PC-3 (cell line): ENCODE results near the gene HMCN2. TPM values are rescaled to one million over a fixed set of nuclear protein-coding genes. Genes with fewer than 3 reads are reported as not detected.

ENCODE experiments used
- ATAC-seq: fragments of 200-7000 bp; cut with Tn5 transposase; 2 replicates; pipeline ENCODE4 v1.9.1; 2020; ENCODE audit warnings: mild to moderate bottlenecking, moderate library complexity
- BruUV-seq: library from RNA; stranded (reverse); fragments of 400-500 nt; replicated peaks from 2 replicates; lab custom pipeline; 2021; lab: Mats Ljungman, UMichigan
- CTCF ChIA-PET: fragments of 300-600 bp; sonication (Branson Sonifier 250); formaldehyde crosslinking; loops from one replicate; lab custom pipeline; 2022; ENCODE audit warnings: antibody characterized with exemption; lab: Charles Lee
- POLR2A ChIA-PET: fragments of 300-600 bp; sonication (Branson Sonifier 250); formaldehyde crosslinking; loops from one replicate; lab custom pipeline; 2022; ENCODE audit warnings: antibody characterized with exemption; ENCODE audit not compliant: unreplicated experiment; lab: Charles Lee
- DNase-seq: peaks from one replicate; pipeline ENCODE4 v3.0.0-alpha.2; 2015
- H2AFZ ChIP-seq: fragments of 300-600 bp; sonication (generic); 2 replicates; pipeline ENCODE4 v1.6.0; 2016; ENCODE audit warnings: antibody characterized with exemption, low read length
- H3F3A ChIP-seq: fragments of 300-600 bp; sonication (generic); one replicate; pipeline ENCODE4 v1.6.0; 2017; ENCODE audit warnings: antibody characterized with exemption, low read length, control low read depth, mild to moderate bottlenecking; ENCODE audit not compliant: unreplicated experiment
- H3K27ac ChIP-seq: fragments of 300-600 bp; sonication (generic); 2 replicates; pipeline ENCODE4 v1.5.1; 2016; ENCODE audit warnings: mild to moderate bottlenecking, low read length
- H3K27me3 ChIP-seq: fragments of 300-600 bp; sonication (generic); 2 replicates; pipeline ENCODE4 v1.6.1; 2016; ENCODE audit warnings: low read length, mixed read lengths
- H3K36me3 ChIP-seq: fragments of 300-600 bp; sonication (generic); 2 replicates; pipeline ENCODE4 v1.6.1; 2016; ENCODE audit warnings: low read depth, mixed run types, low read length, mixed read lengths
- H3K4me1 ChIP-seq: fragments of 300-600 bp; sonication (generic); 2 replicates; pipeline ENCODE4 v1.5.1; 2016; ENCODE audit warnings: low read length; ENCODE audit not compliant: insufficient read depth
- H3K4me2 ChIP-seq: fragments of 300-600 bp; sonication (generic); 2 replicates; pipeline ENCODE4 v1.6.0; 2016; ENCODE audit warnings: low read length
- H3K4me3 ChIP-seq: fragments of 300-600 bp; sonication (generic); 2 replicates; pipeline ENCODE4 v1.5.1; 2016; ENCODE audit warnings: mild to moderate bottlenecking, low read length, mixed read lengths
- H3K79me2 ChIP-seq: fragments of 300-600 bp; sonication (generic); 2 replicates; pipeline ENCODE4 v1.6.1; 2017; ENCODE audit warnings: low read length, mixed read lengths
- H3K9ac ChIP-seq: fragments of 300-600 bp; sonication (generic); 2 replicates; pipeline ENCODE4 v1.6.0; 2016; ENCODE audit warnings: mild to moderate bottlenecking, low read length
- H3K9me2 ChIP-seq: fragments of 300-600 bp; sonication (generic); replicated peaks from 2 replicates; pipeline ENCODE4 v1.6.1; 2016; ENCODE audit warnings: mixed run types, low read length, mixed read lengths
- H3K9me3 ChIP-seq: fragments of 300-600 bp; sonication (generic); 2 replicates; pipeline ENCODE4 v1.6.1; 2016; ENCODE audit warnings: low read length, mixed read lengths
- H4K20me1 ChIP-seq: fragments of 300-600 bp; sonication (generic); 2 replicates; pipeline ENCODE4 v1.6.1; 2016; ENCODE audit warnings: low read length, mixed read lengths
- EZH2 ChIP-seq: fragments of 300-600 bp; sonication (generic); IDR thresholded peaks from one replicate; pipeline ENCODE4 v1.6.1; 2017; ENCODE audit warnings: antibody characterized with exemption, mild to moderate bottlenecking, low read length; ENCODE audit not compliant: unreplicated experiment
- EZH2phosphoT487 ChIP-seq: fragments of 300-600 bp; sonication (generic); IDR thresholded peaks from 2 replicates; pipeline ENCODE4 v1.6.1; 2018; ENCODE audit warnings: mild to moderate bottlenecking, antibody characterized with exemption, low read length, borderline replicate concordance
- intact Hi-C: fragments of 100-400 bp; cut with micrococcal nuclease; formaldehyde crosslinking; loops from 2 replicates; pipeline ENCODE4 v1.9.0; 2023
- total RNA-seq: library from RNA; depleted of rRNA; stranded (reverse); fragments of >200 nt; gene quantifications from 2 replicates; pipeline ENCODE4 v1.2.3, GENCODE V29; 2014
- TF ChIP-seq, protein P1 (sequence below): fragments of 300-600 bp; sonication (generic); conservative IDR thresholded peaks from 2 replicates; pipeline ENCODE4 v1.5.1; 2017; ENCODE audit warnings: antibody characterized with exemption, low read depth, mild to moderate bottlenecking, low read length

The HMCN2 gene
- total RNA-seq, 1 experiment from 2014 or later: 0.11 TPM

DNA sequence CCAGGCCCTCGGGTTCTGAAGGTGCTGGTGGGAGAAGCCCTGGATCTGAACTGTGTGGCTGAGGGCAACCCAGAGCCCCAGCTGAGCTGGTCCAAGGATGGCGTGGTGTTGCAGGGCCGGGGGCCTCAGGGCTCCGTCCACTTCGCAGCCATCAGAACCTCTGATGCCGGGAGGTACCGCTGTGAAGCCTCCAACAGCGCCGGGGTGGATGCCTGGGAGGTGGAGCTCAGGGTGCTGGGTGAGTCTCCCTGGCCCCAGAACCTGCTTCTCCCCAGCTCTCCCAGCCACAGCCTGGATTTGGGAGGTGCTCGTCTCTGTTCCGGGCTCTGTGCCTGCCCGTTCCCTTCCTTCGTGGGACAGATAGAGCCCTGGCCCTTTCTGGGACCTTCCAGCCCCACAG, 75.6 kb downstream of the HMCN2 start:
- POLR2A ChIA-PET: no interaction called here
- intact Hi-C loops: no loop called here
- Histone ChIP-seq H3K79me2 (no peaks in the 10 kb centered on the region), H3K27me3 (no peaks in the 10 kb centered on the region), H3K4me1 (no peaks in the 10 kb centered on the region), H3K27ac (no peak overlapping the region), H3F3A (no peaks in the 10 kb centered on the region), H3K36me3 (no peaks in the 10 kb centered on the region), H4K20me1 (no peaks in the 10 kb centered on the region), H3K4me3 (no peak overlapping the region), H3K4me2 (no peak overlapping the region), H3K9ac (no peak overlapping the region), H2AFZ (no peak overlapping the region), H3K9me2 (no peaks in the 10 kb centered on the region), H3K9me3 (no peaks in the 10 kb centered on the region)
- DNase-seq: no peak
- no peak for ATAC-seq
- no TSS peak for BruUV-seq
- TF ChIP-seq, protein P1, sequence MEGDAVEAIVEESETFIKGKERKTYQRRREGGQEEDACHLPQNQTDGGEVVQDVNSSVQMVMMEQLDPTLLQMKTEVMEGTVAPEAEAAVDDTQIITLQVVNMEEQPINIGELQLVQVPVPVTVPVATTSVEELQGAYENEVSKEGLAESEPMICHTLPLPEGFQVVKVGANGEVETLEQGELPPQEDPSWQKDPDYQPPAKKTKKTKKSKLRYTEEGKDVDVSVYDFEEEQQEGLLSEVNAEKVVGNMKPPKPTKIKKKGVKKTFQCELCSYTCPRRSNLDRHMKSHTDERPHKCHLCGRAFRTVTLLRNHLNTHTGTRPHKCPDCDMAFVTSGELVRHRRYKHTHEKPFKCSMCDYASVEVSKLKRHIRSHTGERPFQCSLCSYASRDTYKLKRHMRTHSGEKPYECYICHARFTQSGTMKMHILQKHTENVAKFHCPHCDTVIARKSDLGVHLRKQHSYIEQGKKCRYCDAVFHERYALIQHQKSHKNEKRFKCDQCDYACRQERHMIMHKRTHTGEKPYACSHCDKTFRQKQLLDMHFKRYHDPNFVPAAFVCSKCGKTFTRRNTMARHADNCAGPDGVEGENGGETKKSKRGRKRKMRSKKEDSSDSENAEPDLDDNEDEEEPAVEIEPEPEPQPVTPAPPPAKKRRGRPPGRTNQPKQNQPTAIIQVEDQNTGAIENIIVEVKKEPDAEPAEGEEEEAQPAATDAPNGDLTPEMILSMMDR: no peak
- TF ChIP-seq EZH2phosphoT487 (no peak), EZH2 (no peak)
- CTCF ChIA-PET: no interaction called here

DNA sequence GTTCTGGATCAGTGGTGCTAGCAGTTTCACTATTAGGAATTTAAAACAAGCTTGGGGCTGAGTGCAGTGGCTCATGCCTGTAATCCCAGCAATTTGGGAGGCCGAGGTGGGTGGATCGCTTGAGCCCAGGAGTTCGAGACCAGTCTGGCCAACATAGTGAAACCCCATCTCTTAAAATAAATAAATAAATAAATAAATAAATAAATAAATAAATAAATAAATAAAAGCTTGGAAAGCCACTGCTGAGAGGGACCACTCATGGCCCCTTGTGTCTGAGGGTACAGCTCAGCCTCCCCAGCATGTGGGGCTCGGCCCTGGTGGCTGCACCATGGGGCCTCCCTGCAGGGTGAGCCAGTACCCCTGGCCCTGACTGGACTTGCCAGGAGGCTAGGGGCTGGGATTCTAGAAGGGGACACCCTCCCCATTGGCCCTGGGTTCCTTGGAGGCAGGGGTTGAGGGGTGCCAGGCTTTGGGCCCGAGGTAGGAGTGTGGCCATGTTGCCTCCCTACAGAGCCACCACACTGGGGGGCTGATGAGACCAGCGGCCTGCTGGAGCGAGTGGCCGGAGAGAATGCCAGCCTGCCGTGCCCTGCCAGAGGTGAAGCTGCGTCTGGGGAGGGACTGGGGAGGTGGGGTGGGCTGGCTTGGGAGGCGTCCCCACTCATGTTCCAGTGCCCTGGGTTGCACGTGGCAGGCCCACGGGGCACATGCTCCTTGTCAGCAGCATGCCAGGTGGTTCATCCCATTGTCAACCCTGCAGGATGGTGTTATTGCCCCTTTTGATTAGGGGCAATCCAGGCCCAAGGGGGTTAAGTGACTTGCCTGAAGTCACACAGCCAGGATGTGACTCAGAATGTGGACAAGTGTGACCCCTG, 76.5 kb downstream of the HMCN2 start:
- TF ChIP-seq EZH2: no peak
- TF ChIP-seq, protein P1: no peak
- TF ChIP-seq EZH2phosphoT487: no peak
- intact Hi-C loops: no loop called here
- ChIA-PET POLR2A (no interaction called here), CTCF (no interaction called here)
- no peaks in the 10 kb centered on the region for H3F3A ChIP-seq
- H3K4me3 ChIP-seq: no peak overlapping the region
- no peaks in the 10 kb centered on the region for H3K36me3 ChIP-seq
- H3K4me1 ChIP-seq: no peaks in the 10 kb centered on the region
- H3K9me3 ChIP-seq: no peaks in the 10 kb centered on the region
- H3K9ac ChIP-seq: no peak overlapping the region
- no peaks in the 10 kb centered on the region for H3K27me3 ChIP-seq
- H3K27ac ChIP-seq: no peak overlapping the region
- no TSS peak for BruUV-seq
- ATAC-seq (no peak), DNase-seq (no peak)
- H4K20me1 ChIP-seq: no peaks in the 10 kb centered on the region
- no peak overlapping the region for H2AFZ ChIP-seq
- no peak overlapping the region for H3K4me2 ChIP-seq
- H3K79me2 ChIP-seq: no peaks in the 10 kb centered on the region
- H3K9me2 ChIP-seq: no peaks in the 10 kb centered on the region

DNA sequence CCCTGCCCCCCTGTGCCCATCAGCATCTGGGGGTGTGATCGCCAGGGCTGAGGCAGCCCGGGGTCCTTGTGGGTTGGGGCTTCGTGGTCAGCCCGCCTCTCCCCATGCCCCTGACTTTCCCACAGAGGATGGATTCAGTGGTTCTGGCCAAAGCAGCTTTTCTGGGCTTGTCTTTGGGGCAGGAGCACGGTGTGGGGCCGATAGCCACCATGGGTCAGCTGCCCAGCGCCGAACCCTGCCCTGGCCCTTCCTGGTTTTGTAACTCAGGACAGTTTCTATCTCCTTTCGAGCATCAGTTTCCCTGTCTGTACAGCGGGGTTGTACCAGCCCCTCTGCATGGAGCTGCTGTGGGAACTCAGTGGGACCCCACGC, 77.1 kb downstream of the HMCN2 start:
- no peak for TF ChIP-seq EZH2
- TF ChIP-seq EZH2phosphoT487: no peak
- TF ChIP-seq, protein P1: no peak
- H3K4me2 ChIP-seq: no peak overlapping the region
- H3K9me2 ChIP-seq: no peaks in the 10 kb centered on the region
- no TSS peak for BruUV-seq
- no peaks in the 10 kb centered on the region for H3F3A ChIP-seq
- H3K27me3 ChIP-seq: no peaks in the 10 kb centered on the region
- no peaks in the 10 kb centered on the region for H3K9me3 ChIP-seq
- H3K4me3 ChIP-seq: no peak overlapping the region
- H3K79me2 ChIP-seq: no peaks in the 10 kb centered on the region
- intact Hi-C loops: no loop called here
- H3K4me1 ChIP-seq: no peaks in the 10 kb centered on the region
- ChIA-PET POLR2A (no interaction called here), CTCF (no interaction called here)
- no peaks in the 10 kb centered on the region for H3K36me3 ChIP-seq
- H2AFZ ChIP-seq: no peak overlapping the region
- DNase-seq (no peak), ATAC-seq (no peak)
- no peaks in the 10 kb centered on the region for H4K20me1 ChIP-seq
- no peak overlapping the region for H3K9ac ChIP-seq
- H3K27ac ChIP-seq: no peak overlapping the region
